ENCODE results near the gene RHOBTB3. TPM values are rescaled to one million over a fixed set of nuclear protein-coding genes. Genes with fewer than 3 reads are reported as not detected.
"Not testable (repeated sequence)": the region's sequence is repeated elsewhere in the genome, so short reads cannot be mapped to it uniquely, and the experiment has no call there.

Gene RHOBTB3
- polyA plus RNA-seq, 4 donors: 72.5 to 80.2 (median 78.4) TPM

- DNase-seq (ENCODE audit: low read depth in 4 of 4, low spot score in 3 of 4): no peak
Measured at GRCh38 chr5:95797301-95797700, 66.2 kb downstream of the RHOBTB3 start.

- DNase-seq (ENCODE audit: low read depth in 4 of 4, low spot score in 3 of 4): no peak
Measured at GRCh38 chr5:95798048-95798447, 66.9 kb downstream of the RHOBTB3 start.

- DNase-seq (ENCODE audit: low read depth in 4 of 4, low spot score in 3 of 4): no peak
Measured at GRCh38 chr5:95798545-95798944, 67.4 kb downstream of the RHOBTB3 start.

GRCh38 chr5:95799191-95799835, 68.2 kb downstream of the RHOBTB3 start:
- DNase-seq (ENCODE audit: low read depth in 4 of 4, low spot score in 3 of 4): no peak

DNA sequence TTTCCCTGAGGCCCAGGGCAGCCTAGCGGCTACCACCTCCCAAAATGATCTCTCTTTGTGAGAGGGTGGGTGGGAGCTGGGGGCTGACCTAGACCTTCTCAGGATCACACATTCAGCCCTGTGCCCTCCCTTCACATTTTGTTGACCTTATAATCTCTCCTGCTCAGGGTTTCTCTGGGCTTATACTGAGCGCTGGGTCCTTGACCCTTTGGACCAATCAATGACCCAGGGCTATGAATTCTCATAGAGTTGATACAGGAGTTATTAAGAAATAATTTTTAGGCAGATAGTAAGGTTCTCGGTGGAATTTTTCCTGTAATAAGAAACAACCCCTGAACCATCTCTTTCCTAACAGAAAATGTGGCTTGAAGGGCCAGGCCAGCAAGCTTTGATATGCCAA, 69.4 kb downstream of the RHOBTB3 start:
- no peak for DNase-seq (ENCODE audit: low read depth in 4 of 4, low spot score in 3 of 4)

GRCh38 chr5:95801532-95801931, 70.4 kb downstream of the RHOBTB3 start:
- DNase-seq (ENCODE audit: low read depth in 4 of 4, low spot score in 3 of 4): no peak

DNA sequence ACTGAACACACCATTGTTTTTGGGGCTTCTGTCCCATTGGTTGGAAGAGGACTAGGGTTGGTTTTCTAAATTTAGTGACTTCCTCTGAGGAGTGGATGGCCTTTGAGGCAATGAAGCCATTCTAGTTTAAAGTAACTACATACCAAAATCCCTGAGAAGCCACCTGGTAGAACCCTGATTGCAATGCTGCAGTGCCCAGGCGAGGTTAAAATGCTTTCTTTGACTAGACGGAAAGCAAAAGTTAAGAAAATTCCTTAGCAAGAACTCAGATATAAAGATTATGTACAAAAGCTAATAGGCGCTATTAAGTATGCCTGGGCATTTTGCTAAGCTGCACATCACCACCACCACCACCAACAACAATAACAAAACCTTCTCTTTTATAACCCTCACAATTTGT, 70.8 kb downstream of the RHOBTB3 start:
- DNase-seq (ENCODE audit: low read depth in 4 of 4, low spot score in 3 of 4): no peak

- peak in 1 of 4 donors; percentile 36 for DNase-seq (ENCODE audit: low read depth in 4 of 4, low spot score in 3 of 4)
Measured at GRCh38 chr5:95803271-95804148, 72.4 kb downstream of the RHOBTB3 start.

DNA sequence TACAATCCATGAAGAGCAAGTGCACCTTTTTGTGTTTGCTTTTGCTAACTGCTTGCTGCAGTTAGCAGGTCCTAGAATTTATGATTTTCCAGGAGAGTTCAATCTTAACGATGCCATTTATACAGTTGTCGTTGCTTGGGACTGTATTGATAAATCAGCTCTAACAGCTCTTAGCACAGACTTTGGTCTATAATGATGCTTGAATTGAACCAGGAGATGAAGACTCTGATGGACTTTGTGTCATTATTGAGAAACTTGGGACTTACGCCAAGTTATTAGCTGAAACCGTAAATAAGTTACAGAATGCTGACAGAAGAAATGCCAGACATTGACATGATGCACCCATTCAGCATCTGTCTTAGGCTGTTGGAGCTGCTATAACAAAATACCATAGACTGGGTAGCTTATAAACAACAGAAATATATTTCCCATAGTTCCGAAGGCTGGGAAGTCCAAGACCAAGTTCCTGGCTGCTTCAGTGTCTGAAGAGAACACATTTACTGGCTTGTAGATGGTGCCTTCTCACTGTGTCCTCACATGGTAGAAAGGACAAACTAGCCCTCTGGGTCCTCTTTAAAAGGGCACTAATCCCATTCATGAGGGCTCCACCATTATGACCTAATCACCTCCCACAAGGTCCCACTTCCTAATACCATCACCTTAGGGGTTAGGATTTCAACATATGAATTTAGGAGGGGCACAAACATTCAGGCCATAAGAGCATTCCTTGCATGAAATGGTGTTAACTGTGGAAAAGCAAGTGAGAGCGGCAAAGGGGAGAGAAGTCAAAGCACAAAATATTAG, 73.8 kb downstream of the RHOBTB3 start:
- DNase-seq (ENCODE audit: low read depth in 4 of 4, low spot score in 3 of 4): no peak

DNA sequence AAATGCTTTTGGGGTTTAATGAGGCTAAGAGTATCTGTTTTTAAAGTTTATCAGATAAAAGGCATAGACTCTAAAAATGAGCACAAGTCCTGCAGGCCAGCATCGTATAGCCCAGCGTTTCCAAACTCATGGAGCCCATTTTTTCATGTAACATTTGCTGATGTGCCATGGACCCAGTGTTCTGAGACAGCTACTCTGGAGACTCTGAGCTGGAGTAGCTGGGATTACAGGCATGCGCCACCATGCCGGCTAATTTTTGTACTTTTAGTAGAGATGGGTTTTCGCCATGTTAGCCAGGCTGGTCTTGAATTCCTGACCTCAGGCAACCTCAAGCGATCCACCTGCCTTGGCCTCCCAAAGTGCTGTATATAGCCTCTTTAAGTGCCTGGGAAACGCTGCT, 75.6 kb downstream of the RHOBTB3 start:
- DNase-seq (ENCODE audit: low read depth in 4 of 4, low spot score in 3 of 4): no peak

GRCh38 chr5:95808013-95808685, 77.0 kb downstream of the RHOBTB3 start:
- no peak for DNase-seq (ENCODE audit: low read depth in 4 of 4, low spot score in 3 of 4)

GRCh38 chr5:95808686-95809413, 77.7 kb downstream of the RHOBTB3 start:
- DNase-seq (ENCODE audit: low read depth in 4 of 4, low spot score in 3 of 4): peak in 1 of 4 donors; percentile 26

- no peak for DNase-seq (ENCODE audit: low read depth in 4 of 4, low spot score in 3 of 4)
Measured at GRCh38 chr5:95809414-95809960, 78.4 kb downstream of the RHOBTB3 start.

- no peak for DNase-seq (ENCODE audit: low read depth in 4 of 4, low spot score in 3 of 4)
Measured at GRCh38 chr5:95810305-95811125, 79.4 kb downstream of the RHOBTB3 start.

GRCh38 chr5:95811126-95811423, 79.9 kb downstream of the RHOBTB3 start:
- not testable (repeated sequence) for DNase-seq (ENCODE audit: low read depth in 4 of 4, low spot score in 3 of 4)

DNA sequence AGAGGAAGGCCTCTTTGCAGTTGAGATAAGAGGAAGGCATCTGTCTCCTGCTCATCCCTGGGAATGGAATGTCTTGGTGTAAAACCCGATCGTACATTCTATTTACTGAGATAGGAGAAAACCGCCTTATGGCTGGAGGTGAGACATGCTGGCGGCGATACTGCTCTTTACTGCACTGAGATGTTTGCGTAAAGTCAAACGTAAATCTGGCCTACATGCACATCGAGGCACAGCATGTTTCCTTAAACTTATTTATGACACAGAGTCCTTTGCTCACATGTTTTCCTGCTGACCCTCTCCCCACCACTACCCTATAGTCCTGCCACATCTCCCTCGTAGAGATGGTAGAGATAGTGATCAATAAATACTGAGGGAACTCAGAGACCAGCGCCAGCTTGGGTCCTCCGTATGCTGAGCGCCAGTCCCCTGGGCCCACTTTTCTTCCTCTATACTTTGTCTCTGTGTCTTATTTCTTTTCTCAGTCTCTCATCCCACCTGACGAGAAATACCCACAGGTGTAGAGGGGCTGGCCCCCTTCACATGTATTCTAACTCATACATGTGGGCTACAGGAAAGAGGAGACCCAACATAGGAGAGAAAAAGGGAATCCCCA, 80.4 kb downstream of the RHOBTB3 start:
- not testable (repeated sequence) for DNase-seq (ENCODE audit: low read depth in 4 of 4, low spot score in 3 of 4)

GRCh38 chr5:95812074-95812471, 80.9 kb downstream of the RHOBTB3 start:
- DNase-seq (ENCODE audit: low read depth in 4 of 4, low spot score in 3 of 4): no peak

DNA sequence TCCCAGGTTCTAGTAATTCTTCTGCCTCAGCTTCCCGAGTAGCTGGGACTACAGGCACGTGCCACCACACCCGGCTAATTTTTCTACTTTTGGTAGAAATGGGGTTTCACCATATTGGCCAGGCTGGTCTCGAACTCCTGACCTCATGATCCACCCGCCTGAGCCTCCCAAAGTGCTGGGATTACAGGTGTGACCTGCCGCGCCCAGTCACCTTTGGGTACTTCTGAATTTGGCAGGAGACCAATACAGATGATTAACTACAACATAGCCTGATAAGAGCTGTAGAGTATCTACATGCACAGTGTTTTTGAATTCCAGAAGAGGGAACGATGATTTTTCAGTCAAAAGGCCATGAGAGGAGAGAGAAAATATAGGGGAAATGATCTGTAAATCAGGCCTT, 81.9 kb downstream of the RHOBTB3 start:
- not testable (repeated sequence) for DNase-seq (ENCODE audit: low read depth in 4 of 4, low spot score in 3 of 4)

Data from right renal pelvis (tissue), 4 donors.